A549 (cell line): ENCODE measurements around the gene DPEP2.

ENCODE experiments used
- CEBPB ChIP-seq, 2 experiments: fragments of >200 bp in 1 of 2; sonication (Bioruptor Twin) in 1 of 2; formaldehyde crosslinking in 1 of 2; IDR thresholded peaks; 2 replicates each; pipeline ENCODE4 v1.6.1; 2012 to 2016
- CHD2 ChIP-seq: fragments of 150-350 bp; IDR thresholded peaks from 2 replicates; pipeline ENCODE4 v1.6.1; 2014; ENCODE audit warnings: low read length; ENCODE audit not compliant: partially characterized antibody
- CTCF ChIP-seq: fragments of >200 bp; sonication (Bioruptor Twin); formaldehyde crosslinking; IDR thresholded peaks from 3 replicates; pipeline ENCODE4 v1.5.1; 2016
- E2F6 ChIP-seq: IDR thresholded peaks from 2 replicates; pipeline ENCODE4 v1.6.1; 2012; ENCODE audit warnings: low read depth, borderline replicate concordance
- EP300 ChIP-seq, 2 experiments: fragments of >200 bp; sonication (Bioruptor Twin); formaldehyde crosslinking; IDR thresholded peaks; 2 replicates in 1 of 2; 3 replicates in 1 of 2; pipeline ENCODE4 v1.6.1; 2016 to 2017
- MYC ChIP-seq: IDR thresholded peaks from 2 replicates; pipeline ENCODE4 v1.6.1; 2012; ENCODE audit warnings: mild to moderate bottlenecking, inconsistent platforms, low read length, improper control_type of control experiment, borderline replicate concordance
- POLR2A ChIP-seq: IDR thresholded peaks from 2 replicates; pipeline ENCODE4 v1.6.1; 2012; ENCODE audit warnings: mild to moderate bottlenecking, low read length
- SMC3 ChIP-seq: fragments of >200 bp; sonication (Bioruptor Twin); formaldehyde crosslinking; IDR thresholded peaks from 3 replicates; pipeline ENCODE4 v1.6.1; 2018; ENCODE audit warnings: inconsistent platforms

- TF ChIP-seq SMC3 = no peak
- no peak for TF ChIP-seq CHD2
- TF ChIP-seq MYC = no peak
- TF ChIP-seq EP300 (IDR thresholded peaks at IDR 0.05) = no peak
- no peak for TF ChIP-seq POLR2A
- TF ChIP-seq CTCF = no peak
- no peak for TF ChIP-seq CEBPB (IDR thresholded peaks at IDR 0.05)
- TF ChIP-seq E2F6 = no peak
Measured at GRCh38 chr16:67992661-67993206, 6.5 kb downstream of the DPEP2 start.
